Measurements from ENCODE around the gene KIAA0753. TPM values are rescaled to one million over a fixed set of nuclear protein-coding genes. Genes with fewer than 3 reads are reported as not detected.

KIAA0753 gene
- polyA plus RNA-seq, 3 donors from 2014 or later, result 0.19 to 2.0 (median 1.1) TPM

DNA sequence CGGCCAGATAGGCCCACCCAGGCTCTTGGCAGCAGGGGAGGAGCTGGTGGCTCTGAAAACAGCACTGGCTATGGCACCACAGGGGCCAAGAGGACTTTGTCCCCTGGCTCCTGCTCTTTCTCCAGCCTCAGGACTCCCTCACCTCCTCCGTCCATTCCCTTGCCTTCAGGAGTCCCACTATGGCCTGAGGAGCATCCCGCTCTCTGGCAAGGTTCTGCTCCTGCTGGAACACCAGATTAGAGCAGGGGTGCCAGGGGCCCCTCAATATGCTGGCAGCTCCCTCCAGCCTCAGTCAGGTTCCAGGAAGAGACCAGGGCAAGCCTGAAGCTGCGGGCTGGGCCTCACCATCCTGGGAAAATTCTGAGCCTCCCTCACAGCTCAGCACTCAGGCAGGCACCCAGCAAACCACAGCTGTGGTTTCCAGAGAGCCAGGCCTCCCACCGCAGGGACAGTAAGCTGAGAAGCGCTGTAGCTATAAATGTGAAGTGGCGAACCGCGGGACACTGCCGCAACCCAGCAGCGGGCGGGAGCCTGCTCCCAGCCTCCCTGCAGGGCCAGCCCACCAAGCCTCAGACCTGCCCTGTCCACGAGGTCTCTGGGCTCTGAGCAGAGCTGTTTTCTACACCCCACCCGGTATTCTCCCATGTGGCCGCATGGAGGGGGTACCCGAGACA is 36.8 kb upstream of the KIAA0753 start:
- peaks cover 6 to 18% (median 11%) of the 10 kb centered on the region in 3 donors for H3K27me3 Mint-ChIP-seq (ENCODE audit: low read depth in 3 of 3)
- H3K4me3 Mint-ChIP-seq, result peak overlapping the region in 2 of 5 donors; percentile 26 to 59
- no peaks in the 10 kb centered on the region for H3K9me3 Mint-ChIP-seq
- peaks cover 10 to 14% of the 10 kb centered on the region in 2 donors for H3K4me1 Mint-ChIP-seq
- DNase-seq, result peak; percentile 18 to 35 (median 23)
- H3K36me3 Mint-ChIP-seq, result no peaks in the 10 kb centered on the region
- H3K27ac Mint-ChIP-seq, result no peak overlapping the region

DNA sequence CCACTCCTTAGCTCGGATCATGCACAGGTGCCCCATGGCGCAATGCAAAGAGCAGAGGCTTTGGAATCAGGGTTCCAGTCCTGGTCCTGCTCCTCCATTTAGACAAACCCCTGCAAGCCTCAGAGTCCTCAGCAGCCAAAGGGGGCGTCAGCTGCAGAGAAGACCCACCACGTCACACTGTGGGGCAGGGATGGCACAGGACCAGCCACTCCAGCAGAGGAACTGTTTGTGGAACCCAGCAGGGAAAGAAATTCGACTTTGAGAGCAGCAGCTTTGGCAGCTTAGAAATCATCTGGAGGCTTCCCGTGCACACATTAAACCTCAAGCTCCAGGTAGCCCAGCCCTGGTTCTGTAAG is 36.3 kb upstream of the KIAA0753 start:
- no peak overlapping the region for H3K4me3 Mint-ChIP-seq
- H3K9me3 Mint-ChIP-seq, result no peaks in the 10 kb centered on the region
- peaks cover 10 to 14% of the 10 kb centered on the region in 2 donors for H3K4me1 Mint-ChIP-seq
- no peak for DNase-seq
- no peaks in the 10 kb centered on the region for H3K36me3 Mint-ChIP-seq
- H3K27me3 Mint-ChIP-seq (ENCODE audit: low read depth in 3 of 3), result peaks cover 8 to 13% (median 11%) of the 10 kb centered on the region in 3 donors
- no peak overlapping the region for H3K27ac Mint-ChIP-seq

DNA sequence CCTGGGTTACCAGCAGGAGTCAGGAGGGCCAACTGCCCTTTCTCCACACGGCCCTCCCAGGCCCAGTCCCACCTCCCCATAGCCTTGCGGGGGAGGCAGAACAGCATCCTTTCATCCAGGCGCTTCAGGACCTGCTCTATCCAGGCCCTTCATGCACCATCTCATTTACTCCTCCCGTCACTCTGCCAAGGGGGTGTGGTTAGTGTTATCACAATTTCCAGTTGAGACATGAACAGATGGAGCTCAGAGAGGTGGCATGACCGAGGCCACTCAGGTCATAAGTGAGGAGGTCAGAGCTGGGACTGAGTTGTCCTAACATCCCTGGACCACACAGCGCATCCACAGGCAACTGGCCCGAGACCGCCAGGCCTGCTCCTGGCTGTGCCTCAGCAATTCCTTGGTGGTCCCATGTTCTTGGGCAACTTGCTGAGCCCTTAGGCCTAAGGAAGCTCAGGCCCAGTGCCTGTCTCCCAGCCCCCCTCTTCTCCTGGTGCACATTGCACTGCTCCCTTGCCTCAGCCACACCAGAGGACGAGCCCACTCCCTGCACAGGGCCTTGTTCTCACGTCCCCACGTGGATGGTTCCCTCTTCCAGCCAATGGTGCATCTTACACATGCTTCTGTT is 34.8 kb upstream of the KIAA0753 start:
- peaks cover 10 to 14% of the 10 kb centered on the region in 2 donors for H3K4me1 Mint-ChIP-seq
- H3K9me3 Mint-ChIP-seq, result no peaks in the 10 kb centered on the region
- no peak for DNase-seq
- H3K36me3 Mint-ChIP-seq, result no peaks in the 10 kb centered on the region
- no peak overlapping the region for H3K27ac Mint-ChIP-seq
- H3K27me3 Mint-ChIP-seq (ENCODE audit: low read depth in 3 of 3), result peaks cover 8 to 12% (median 10%) of the 10 kb centered on the region in 3 donors
- no peak overlapping the region for H3K4me3 Mint-ChIP-seq

DNA sequence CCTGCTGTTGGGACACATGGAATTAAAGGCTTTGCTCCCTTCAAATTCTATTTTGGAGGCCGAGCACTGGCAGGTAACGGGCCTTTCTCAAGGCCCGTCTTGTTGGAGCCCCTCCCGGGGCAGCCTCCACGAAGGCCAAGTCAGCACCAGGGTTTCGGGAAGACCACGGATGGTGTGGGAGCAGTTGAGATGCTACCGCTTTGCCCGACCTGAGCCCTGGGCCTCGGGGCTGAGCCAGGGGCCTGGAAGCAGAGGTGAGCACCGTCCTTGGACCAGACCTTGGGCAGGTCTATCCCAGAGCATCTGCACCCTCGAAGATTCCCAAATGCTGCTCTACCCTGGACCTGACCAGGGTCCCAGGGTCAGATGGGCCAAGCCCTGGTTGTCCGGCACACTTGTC is 34.1 kb upstream of the KIAA0753 start:
- Mint-ChIP-seq H3K27ac (no peak overlapping the region), H3K4me3 (no peak overlapping the region), H3K4me1 (peaks cover 10 to 14% of the 10 kb centered on the region in 2 donors), H3K36me3 (no peaks in the 10 kb centered on the region), H3K27me3 (ENCODE audit: low read depth in 3 of 3) (peaks cover 7 to 12% (median 8%) of the 10 kb centered on the region in 3 donors), H3K9me3 (no peaks in the 10 kb centered on the region)
- no peak for DNase-seq

DNA sequence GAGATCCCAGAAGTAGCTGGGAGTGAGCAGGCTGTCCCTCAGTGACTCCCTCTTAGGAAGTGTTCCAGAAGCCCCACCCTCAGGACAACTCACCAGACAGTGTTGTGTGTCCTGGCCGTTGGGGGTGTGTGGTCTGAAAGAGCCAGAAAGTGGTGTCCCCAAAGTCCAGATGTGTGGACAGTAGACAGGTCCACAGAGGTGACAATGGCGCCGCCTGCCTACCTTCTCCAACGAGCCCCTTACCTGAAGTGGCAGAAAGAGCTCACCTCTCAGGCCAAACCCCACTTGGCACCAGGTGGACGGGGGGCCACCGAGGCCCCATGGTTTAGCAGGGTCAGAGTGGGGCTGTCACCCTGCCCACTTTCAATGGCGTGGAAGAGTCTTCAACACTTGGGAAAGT is 30.9 kb upstream of the KIAA0753 start:
- H3K9me3 Mint-ChIP-seq, result no peaks in the 10 kb centered on the region
- H3K27me3 Mint-ChIP-seq (ENCODE audit: low read depth in 3 of 3), result peaks cover 6 to 10% (median 9%) of the 10 kb centered on the region in 3 donors
- no peaks in the 10 kb centered on the region for H3K4me1 Mint-ChIP-seq
- no peak for DNase-seq
- no peak overlapping the region for H3K27ac Mint-ChIP-seq
- H3K4me3 Mint-ChIP-seq, result no peak overlapping the region
- peaks cover 0 to 3% (median 0%) of the 10 kb centered on the region in 3 donors for H3K36me3 Mint-ChIP-seq

DNA sequence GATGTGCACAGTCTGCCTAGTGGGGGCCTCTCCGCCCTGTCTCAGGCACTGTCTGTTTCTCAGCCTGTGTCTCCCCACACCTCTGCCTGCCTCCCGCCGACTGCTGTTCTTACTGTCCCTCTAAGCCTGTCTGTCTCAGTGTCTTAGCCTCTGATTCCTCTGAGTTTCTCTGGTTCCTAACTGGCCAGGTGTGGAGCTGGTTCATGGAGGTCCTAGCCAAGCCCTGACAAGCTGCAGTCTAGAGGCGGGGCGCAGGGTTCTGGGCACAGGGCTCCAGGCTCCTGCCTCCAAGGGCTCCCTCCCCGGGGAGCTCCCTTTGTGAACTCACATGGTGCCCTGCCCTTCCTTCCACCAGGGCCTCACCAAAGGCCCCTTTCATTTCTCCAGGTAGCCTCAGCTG is 30.5 kb upstream of the KIAA0753 start:
- no peak for DNase-seq
- no peaks in the 10 kb centered on the region for H3K4me1 Mint-ChIP-seq
- no peak overlapping the region for H3K27ac Mint-ChIP-seq
- H3K9me3 Mint-ChIP-seq, result no peaks in the 10 kb centered on the region
- H3K27me3 Mint-ChIP-seq (ENCODE audit: low read depth in 3 of 3), result peaks cover 6 to 12% (median 9%) of the 10 kb centered on the region in 3 donors
- H3K4me3 Mint-ChIP-seq, result no peak overlapping the region
- peaks cover 0 to 3% (median 0%) of the 10 kb centered on the region in 3 donors for H3K36me3 Mint-ChIP-seq

DNA sequence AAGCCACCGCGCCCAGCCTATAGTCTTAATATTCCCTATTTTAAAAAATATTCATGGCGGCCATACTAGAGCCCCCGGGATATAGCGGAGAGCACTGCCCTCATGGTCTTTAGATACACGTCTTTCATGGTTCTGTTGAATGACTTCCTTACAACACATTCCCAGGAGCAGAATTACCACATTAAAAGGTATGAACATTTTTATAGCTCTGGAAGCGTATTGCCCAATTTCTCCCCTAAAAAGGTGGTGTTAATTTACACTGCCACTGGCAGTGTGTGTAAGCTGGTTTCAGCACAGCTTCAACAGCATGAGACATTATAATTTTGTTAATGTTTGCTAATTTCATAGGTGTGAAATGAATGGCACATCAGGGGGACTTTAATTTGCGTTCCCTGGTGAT is 30.1 kb upstream of the KIAA0753 start:
- no peak overlapping the region for H3K27ac Mint-ChIP-seq
- no peaks in the 10 kb centered on the region for H3K4me1 Mint-ChIP-seq
- H3K9me3 Mint-ChIP-seq, result no peaks in the 10 kb centered on the region
- no peak overlapping the region for H3K4me3 Mint-ChIP-seq
- DNase-seq, result no peak
- peaks cover 0 to 3% (median 0%) of the 10 kb centered on the region in 3 donors for H3K36me3 Mint-ChIP-seq
- peaks cover 6 to 12% (median 9%) of the 10 kb centered on the region in 3 donors for H3K27me3 Mint-ChIP-seq (ENCODE audit: low read depth in 3 of 3)

DNA sequence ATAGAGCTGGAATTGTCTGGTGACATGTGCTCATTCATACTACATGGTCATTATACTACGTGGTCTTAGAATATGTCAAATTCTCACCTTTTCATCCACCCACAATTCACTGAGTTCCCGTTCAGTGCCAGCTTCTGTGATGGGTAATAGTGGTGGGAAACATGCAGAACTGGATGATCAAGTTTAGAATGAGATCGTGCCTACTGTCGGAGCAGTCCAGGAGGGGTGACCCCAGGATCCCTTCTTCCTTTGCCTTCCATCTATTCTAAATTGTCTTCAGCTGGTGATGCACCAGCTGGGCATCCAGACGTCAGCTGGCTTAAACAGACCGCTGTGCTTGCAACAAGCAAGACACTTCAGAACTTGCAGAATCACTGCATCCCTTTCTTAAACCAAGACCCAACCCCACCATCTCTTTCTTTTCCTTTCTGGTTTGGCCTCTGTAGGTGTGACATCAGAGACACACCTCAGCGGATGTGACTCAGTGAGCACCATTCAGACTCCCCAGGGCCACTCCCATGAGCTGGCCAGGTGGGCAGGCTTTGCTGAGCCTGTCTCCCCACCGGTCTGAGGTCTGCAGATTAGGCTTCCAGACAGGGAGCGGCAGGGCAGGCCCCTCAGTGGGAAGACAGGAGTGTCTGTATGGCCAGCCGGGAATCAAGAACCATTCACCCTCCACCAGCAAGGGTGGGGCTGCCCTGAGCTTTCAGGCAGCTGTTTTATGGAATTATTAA is 29.1 kb upstream of the KIAA0753 start:
- Mint-ChIP-seq H3K36me3 (peaks cover 0 to 3% (median 0%) of the 10 kb centered on the region in 3 donors), H3K4me1 (no peaks in the 10 kb centered on the region), H3K27me3 (ENCODE audit: low read depth in 3 of 3) (peaks cover 6 to 14% (median 9%) of the 10 kb centered on the region in 3 donors), H3K27ac (no peak overlapping the region), H3K4me3 (no peak overlapping the region), H3K9me3 (no peaks in the 10 kb centered on the region)
- DNase-seq, result no peak

DNA sequence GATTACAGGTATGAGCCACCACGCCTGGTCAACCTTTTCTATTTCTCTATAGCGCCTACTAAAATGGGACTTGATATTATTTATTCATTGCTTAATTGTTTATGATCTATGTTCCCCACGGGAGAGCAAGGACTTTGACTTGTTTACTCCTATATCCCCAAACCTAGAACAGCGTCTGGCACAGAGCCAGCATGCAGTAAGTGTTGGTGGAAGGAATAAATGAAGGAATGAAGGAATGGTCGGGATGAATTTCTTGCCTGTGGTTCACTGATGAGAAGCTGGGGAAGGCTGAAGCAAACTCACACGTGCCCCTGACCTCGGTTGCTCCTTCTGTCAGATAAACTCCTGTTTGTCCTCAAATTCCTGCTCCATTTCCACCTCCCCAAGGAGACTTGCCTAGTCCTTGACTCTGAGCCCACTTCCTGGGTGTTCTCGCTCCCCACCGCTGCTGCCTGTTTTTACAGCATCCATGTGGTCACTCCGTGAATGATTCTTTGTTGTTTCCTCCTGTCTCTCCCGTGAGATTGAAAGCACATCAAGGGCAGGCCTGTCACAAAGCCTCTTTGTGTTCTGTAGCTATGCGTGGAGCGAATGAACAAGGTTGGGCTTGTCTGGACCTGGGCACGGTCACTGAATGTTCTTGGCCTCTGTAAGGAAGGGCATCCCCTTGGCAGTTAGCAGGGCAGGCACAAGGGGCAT is 28.4 kb upstream of the KIAA0753 start:
- Mint-ChIP-seq H3K27ac (no peak overlapping the region), H3K9me3 (no peaks in the 10 kb centered on the region), H3K36me3 (peaks cover 0 to 3% (median 0%) of the 10 kb centered on the region in 3 donors), H3K4me1 (no peaks in the 10 kb centered on the region), H3K4me3 (no peak overlapping the region), H3K27me3 (ENCODE audit: low read depth in 3 of 3) (peaks cover 6 to 14% (median 9%) of the 10 kb centered on the region in 3 donors)
- no peak for DNase-seq

DNA sequence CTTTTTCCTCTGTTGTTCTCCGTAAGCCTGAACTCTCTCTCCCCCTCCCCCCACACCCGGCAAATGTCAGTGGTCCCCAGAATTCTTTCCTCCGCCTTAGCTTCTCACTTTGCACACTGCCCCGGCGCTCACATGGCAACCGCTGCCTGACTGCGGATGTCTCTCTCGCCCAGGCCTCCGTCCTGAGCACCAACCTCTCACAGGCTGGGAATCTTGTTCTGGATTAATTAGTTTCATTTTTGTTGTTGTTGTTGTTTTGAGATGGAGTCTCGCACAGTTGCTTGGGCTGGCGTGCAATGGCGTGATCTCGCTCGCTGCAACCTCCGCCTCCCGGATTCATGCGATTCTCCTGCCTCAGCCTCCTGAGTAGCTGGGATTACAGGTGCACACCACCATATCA is 27.7 kb upstream of the KIAA0753 start:
- H3K27me3 Mint-ChIP-seq (ENCODE audit: low read depth in 3 of 3), result peaks cover 6 to 14% (median 9%) of the 10 kb centered on the region in 3 donors
- no peak overlapping the region for H3K4me3 Mint-ChIP-seq
- no peaks in the 10 kb centered on the region for H3K4me1 Mint-ChIP-seq
- H3K9me3 Mint-ChIP-seq, result no peaks in the 10 kb centered on the region
- no peak overlapping the region for H3K27ac Mint-ChIP-seq
- no peak for DNase-seq
- H3K36me3 Mint-ChIP-seq, result peaks cover 0 to 3% (median 0%) of the 10 kb centered on the region in 3 donors

DNA sequence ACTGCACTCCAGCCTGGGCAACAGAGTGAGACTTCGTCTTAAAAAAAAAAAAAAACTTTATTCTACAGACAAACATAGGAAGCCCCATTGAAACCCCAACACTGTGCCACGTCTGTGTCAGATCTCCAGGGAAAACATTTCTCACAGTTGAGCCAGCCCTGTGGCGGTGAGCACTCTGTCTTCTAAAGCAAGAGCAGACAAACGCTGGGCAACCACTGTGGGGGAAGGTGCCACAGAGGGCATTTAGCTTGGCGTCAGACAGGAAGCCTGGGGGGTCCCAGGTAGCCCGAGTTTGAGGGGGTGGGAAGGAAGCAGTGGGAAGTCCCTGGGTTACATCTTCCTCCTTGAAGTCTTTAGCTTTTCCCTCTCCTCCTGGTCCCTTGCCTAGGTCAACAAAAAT is 27.0 kb upstream of the KIAA0753 start:
- Mint-ChIP-seq H3K4me1 (no peaks in the 10 kb centered on the region), H3K4me3 (no peak overlapping the region), H3K36me3 (peaks cover 0 to 3% (median 0%) of the 10 kb centered on the region in 3 donors), H3K27me3 (ENCODE audit: low read depth in 3 of 3) (peaks cover 8 to 13% (median 11%) of the 10 kb centered on the region in 3 donors), H3K27ac (no peak overlapping the region), H3K9me3 (no peaks in the 10 kb centered on the region)
- DNase-seq, result no peak

DNA sequence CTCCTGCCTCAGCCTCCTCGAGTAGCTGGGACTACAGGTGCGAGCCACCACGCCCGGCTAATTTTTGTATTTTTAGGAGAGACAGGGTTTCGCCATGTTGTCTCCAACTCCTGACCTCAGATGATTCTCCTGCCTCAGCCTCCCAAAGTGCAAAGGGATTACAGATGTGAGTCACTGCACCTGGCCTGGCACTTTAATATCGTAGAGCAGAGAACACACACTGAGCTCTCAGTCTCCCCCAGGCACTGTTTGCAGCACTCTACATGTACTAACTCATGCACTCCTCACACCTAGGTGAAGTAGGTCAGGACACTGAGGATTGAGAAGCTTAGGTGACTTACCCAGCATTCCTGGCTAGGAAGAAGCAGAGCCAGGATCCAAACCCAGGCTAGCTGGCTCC is 26.0 kb upstream of the KIAA0753 start:
- Mint-ChIP-seq H3K27me3 (ENCODE audit: low read depth in 3 of 3) (peaks cover 10 to 15% (median 14%) of the 10 kb centered on the region in 3 donors), H3K4me3 (no peak overlapping the region), H3K36me3 (peaks cover 0 to 3% (median 0%) of the 10 kb centered on the region in 3 donors), H3K27ac (no peak overlapping the region), H3K4me1 (no peaks in the 10 kb centered on the region), H3K9me3 (no peaks in the 10 kb centered on the region)
- no peak for DNase-seq

DNA sequence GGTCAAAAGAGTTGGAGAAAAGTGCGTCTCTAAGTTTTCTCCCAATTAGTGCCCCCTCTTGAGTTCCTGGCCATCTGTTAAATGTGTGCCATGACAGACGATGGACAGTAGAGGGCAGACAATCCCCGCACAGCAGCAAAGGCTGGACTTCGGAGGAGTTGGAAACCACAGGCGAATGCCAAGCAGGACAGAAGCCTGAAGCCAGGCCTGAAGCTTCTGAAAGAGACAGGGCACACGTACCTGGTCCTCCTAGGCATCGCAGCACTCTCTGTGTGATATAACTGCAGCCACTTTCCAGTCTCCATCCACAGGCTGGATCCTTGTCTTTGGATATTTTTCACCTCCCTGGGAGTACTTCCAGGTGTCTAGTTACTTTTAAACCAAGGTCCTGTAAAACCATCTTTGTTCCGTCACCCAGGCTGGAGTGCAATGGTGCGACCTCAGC is 25.6 kb upstream of the KIAA0753 start:
- Mint-ChIP-seq H3K27ac (no peak overlapping the region), H3K9me3 (no peaks in the 10 kb centered on the region), H3K4me1 (no peaks in the 10 kb centered on the region), H3K36me3 (peaks cover 0 to 3% (median 0%) of the 10 kb centered on the region in 3 donors), H3K27me3 (ENCODE audit: low read depth in 3 of 3) (peaks cover 8 to 19% (median 14%) of the 10 kb centered on the region in 3 donors), H3K4me3 (no peak overlapping the region)
- peak; percentile 44 to 46 (median 44) for DNase-seq

Data from immature natural killer cell (primary cell).